Skin epidermis (tissue), 12 donors: ENCODE results near the gene MIOX.

Source experiments
- H3K27ac ChIP-seq, 21 experiments: fragments of 200-600 bp; sonication (generic) in 11 of 21; one replicate each; pipeline ENCODE4 v1.5.0; 2020; ENCODE audit warnings: mild to moderate bottlenecking in 3 of 21, inconsistent platforms in 2 of 21, moderate library complexity in 2 of 21
- H3K4me3 ChIP-seq, 7 experiments: fragments of 200-600 bp; sonication (generic) in 2 of 7; one replicate each; pipeline ENCODE4 v1.5.0; 2020; ENCODE audit warnings: inconsistent platforms in 2 of 7, mild to moderate bottlenecking in 2 of 7, moderate library complexity in 1 of 7

The MIOX gene

GRCh38 chr22:50486561-50487289 lies at the start of gene MIOX:
MIOX (plus strand) TSS chr22:50486859; CDS start chr22:50486898, 39 bp downstream.
- no peak within 1 kb of the TSS for H3K27ac ChIP-seq
- H3K4me3 ChIP-seq = no peak within 1 kb of the TSS

- Histone ChIP-seq H3K27ac (no peak overlapping the region), H3K4me3 (no peak overlapping the region)
Measured at GRCh38 chr22:50437511-50438304, 49.0 kb upstream of the MIOX start.

- Histone ChIP-seq H3K27ac (no peak overlapping the region), H3K4me3 (no peak overlapping the region)
Measured at GRCh38 chr22:50438305-50439275, 48.1 kb upstream of the MIOX start.

- H3K27ac ChIP-seq = no peak overlapping the region
Measured at GRCh38 chr22:50439314-50439870, 47.3 kb upstream of the MIOX start.

GRCh38 chr22:50439871-50440331 lies 46.8 kb upstream of the MIOX start:
- no peak overlapping the region for H3K27ac ChIP-seq

More at GRCh38 chr22:50439314-50439870, 47.3 kb upstream of the MIOX start:
- no peak overlapping the region for H3K4me3 ChIP-seq

GRCh38 chr22:50440544-50441249 lies 46.0 kb upstream of the MIOX start:
- no peak overlapping the region for H3K4me3 ChIP-seq
- H3K27ac ChIP-seq = peak overlapping the region in 1 of 21 experiments; percentile 13

More at GRCh38 chr22:50439871-50440331, 46.8 kb upstream of the MIOX start:
- H3K4me3 ChIP-seq = no peak overlapping the region

- no peak overlapping the region for H3K4me3 ChIP-seq
- H3K27ac ChIP-seq = no peak overlapping the region
Measured at GRCh38 chr22:50441428-50441993, 45.1 kb upstream of the MIOX start.

- Histone ChIP-seq H3K27ac (peak overlapping the region in 1 of 21 experiments; percentile 23), H3K4me3 (no peak overlapping the region)
Measured at GRCh38 chr22:50443197-50443596, 43.5 kb upstream of the MIOX start.

GRCh38 chr22:50443801-50444625 lies 42.6 kb upstream of the MIOX start:
- no peak overlapping the region for H3K4me3 ChIP-seq
- H3K27ac ChIP-seq = peak overlapping the region in 2 of 21 experiments; percentile 19 to 23

- H3K4me3 ChIP-seq = no peak overlapping the region
- peak overlapping the region in 4 of 21 experiments; percentile 23 to 43 (median 32) for H3K27ac ChIP-seq
Measured at GRCh38 chr22:50444663-50445062, 42.0 kb upstream of the MIOX start.

GRCh38 chr22:50445071-50445879 lies 41.4 kb upstream of the MIOX start:
- Histone ChIP-seq H3K27ac (peak overlapping the region in 5 of 21 experiments; percentile 17 to 43 (median 30)), H3K4me3 (no peak overlapping the region)

GRCh38 chr22:50445880-50446707 lies 40.6 kb upstream of the MIOX start:
- H3K27ac ChIP-seq = peak overlapping the region in 1 of 21 experiments; percentile 17
- H3K4me3 ChIP-seq = no peak overlapping the region

GRCh38 chr22:50446708-50447575 lies 39.7 kb upstream of the MIOX start:
- no peak overlapping the region for H3K27ac ChIP-seq

GRCh38 chr22:50447576-50448551 lies 38.8 kb upstream of the MIOX start:
- H3K27ac ChIP-seq = peak overlapping the region in 1 of 21 experiments; percentile 1

More at GRCh38 chr22:50446708-50447575, 39.7 kb upstream of the MIOX start:
- H3K4me3 ChIP-seq = no peak overlapping the region

More at GRCh38 chr22:50447576-50448551, 38.8 kb upstream of the MIOX start:
- no peak overlapping the region for H3K4me3 ChIP-seq
